ENCODE measurements around the gene BMPR1A. TPM values are rescaled to one million over a fixed set of nuclear protein-coding genes. Genes with fewer than 3 reads are reported as not detected.

The BMPR1A gene
- polyA plus RNA-seq, 3 donors: 0.25 to 0.67 (median 0.61) TPM

GRCh38 chr10:86967481-86967941 lies 211.1 kb downstream of the BMPR1A start:
- H3K4me2 ChIP-seq (replicated peaks; ENCODE audit: extremely low read depth, low read length, poor library complexity, severe bottlenecking): no peak overlapping the region
- H3K4me3 ChIP-seq (replicated peaks in 1 of 3; ENCODE audit: low read depth in 2 of 3, low read length in 3 of 3): no peak overlapping the region
- no peaks in the 10 kb centered on the region for H3K79me2 ChIP-seq (ENCODE audit: insufficient read depth, low read length)
- no peaks in the 10 kb centered on the region for H3K36me3 ChIP-seq (replicated peaks in 1 of 2; ENCODE audit: control insufficient read depth in 1 of 2, insufficient read depth in 2 of 2, low read length in 2 of 2)
- no peak overlapping the region for H3K9ac ChIP-seq (ENCODE audit: insufficient read depth, low read length, poor library complexity, severe bottlenecking)
- H3K4me1 Mint-ChIP-seq: peaks cover 40% of the 10 kb centered on the region
- H3K27me3 Mint-ChIP-seq (ENCODE audit: low read depth in 3 of 3): peaks cover 47 to 74% (median 55%) of the 10 kb centered on the region in 3 donors
- H3K27ac ChIP-seq (ENCODE audit: low read depth in 1 of 2, low read length in 2 of 2): no peak overlapping the region
- H3K4me1 ChIP-seq (ENCODE audit: control insufficient read depth in 1 of 2, insufficient read depth in 2 of 2, low read length in 2 of 2): peaks cover 43 to 53% of the 10 kb centered on the region in 2 donors
- no peak for DNase-seq
- intact Hi-C loops (cut with micrococcal nuclease): no loop called here
- H3K9me3 ChIP-seq (replicated peaks in 1 of 2; ENCODE audit: control insufficient read depth in 1 of 2, insufficient read depth in 1 of 2, low read length in 2 of 2): no peaks in the 10 kb centered on the region
- H3K4me3 Mint-ChIP-seq: peak overlapping the region in 1 of 2 donors; percentile 73
- H4K20me1 ChIP-seq (ENCODE audit: insufficient read depth, low read length): no peaks in the 10 kb centered on the region
- no peak overlapping the region for H3K27ac Mint-ChIP-seq
- no peak for TF ChIP-seq CTCF (IDR thresholded peaks at IDR 0.05)
- H3K27me3 ChIP-seq (ENCODE audit: control insufficient read depth in 2 of 2, insufficient read depth in 2 of 2, low read length in 2 of 2): peaks cover 19 to 45% of the 10 kb centered on the region in 2 donors
- WGBS (ENCODE audit: insufficient coverage): 77% methylated on average over 6 of the region's 7 CpGs
- peaks cover 0 to 4% of the 10 kb centered on the region in 2 donors for H3K36me3 Mint-ChIP-seq
- H2AFZ ChIP-seq (ENCODE audit: insufficient read depth, low read depth, low read length, poor library complexity, severe bottlenecking): no peak overlapping the region
- H3K9me3 Mint-ChIP-seq: peaks cover 0 to 7% (median 0%) of the 10 kb centered on the region in 7 donors

GRCh38 chr10:86968271-86968993 lies 212.0 kb downstream of the BMPR1A start, which contains the start of gene ADIRF:
TSS of gene ADIRF (plus strand) at chr10:86968482. CDS start at chr10:86968545, 63 bp downstream.
- peak within 1 kb of the TSS; percentile 21 for H3K4me2 ChIP-seq (replicated peaks; ENCODE audit: extremely low read depth, low read length, poor library complexity, severe bottlenecking)
- no peak for DNase-seq
- no peak within 1 kb of the TSS for H3K9ac ChIP-seq (ENCODE audit: insufficient read depth, low read length, poor library complexity, severe bottlenecking)
- Mint-ChIP-seq H3K4me1 (peaks cover 39% of the 10 kb centered on the region), H3K36me3 (peaks cover 0 to 4% of the 10 kb centered on the region in 2 donors), H3K9me3 (peaks cover 0 to 7% (median 0%) of the 10 kb centered on the region in 7 donors), H3K4me3 (peak within 1 kb of the TSS; percentile 27 to 73), H3K27me3 (ENCODE audit: low read depth in 3 of 3) (peaks cover 52 to 81% (median 59%) of the 10 kb centered on the region in 3 donors), H3K27ac (peak within 1 kb of the TSS in 2 of 7 donors; percentile 23 to 76)
- H2AFZ ChIP-seq (ENCODE audit: insufficient read depth, low read depth, low read length, poor library complexity, severe bottlenecking): peak within 1 kb of the TSS; percentile 27
- H4K20me1 ChIP-seq (ENCODE audit: insufficient read depth, low read length): no peaks in the 10 kb centered on the region
- intact Hi-C loops (cut with micrococcal nuclease): no loop called here
- H3K36me3 ChIP-seq (replicated peaks in 1 of 2; ENCODE audit: control insufficient read depth in 1 of 2, insufficient read depth in 2 of 2, low read length in 2 of 2): no peaks in the 10 kb centered on the region
- no peak for TF ChIP-seq CTCF (IDR thresholded peaks at IDR 0.05)
- H3K79me2 ChIP-seq (ENCODE audit: insufficient read depth, low read length): no peaks in the 10 kb centered on the region
- no peak within 1 kb of the TSS for H3K27ac ChIP-seq (ENCODE audit: low read depth in 1 of 2, low read length in 2 of 2)
- 8% methylated on average over 56 of the region's 59 CpGs for WGBS (ENCODE audit: insufficient coverage)
- H3K4me1 ChIP-seq (ENCODE audit: control insufficient read depth in 1 of 2, insufficient read depth in 2 of 2, low read length in 2 of 2): peaks cover 40 to 50% of the 10 kb centered on the region in 2 donors
- peaks cover 19 to 49% of the 10 kb centered on the region in 2 donors for H3K27me3 ChIP-seq (ENCODE audit: control insufficient read depth in 2 of 2, insufficient read depth in 2 of 2, low read length in 2 of 2)
- H3K4me3 ChIP-seq (replicated peaks in 1 of 3; ENCODE audit: low read depth in 2 of 3, low read length in 3 of 3): peak within 1 kb of the TSS in 1 of 3 experiments; percentile 24
- H3K9me3 ChIP-seq (replicated peaks in 1 of 2; ENCODE audit: control insufficient read depth in 1 of 2, insufficient read depth in 1 of 2, low read length in 2 of 2): no peaks in the 10 kb centered on the region

All from CD14-positive monocyte (primary cell).